ENCODE data around the gene PLET1.

Gene PLET1

GRCh38 chr11:112255067-112255720 lies 5.5 kb downstream of the PLET1 start:
- no peak for DNase-seq (ENCODE audit: low read depth in 1 of 2, low spot score in 1 of 2)
- in situ Hi-C loops (cut with HindIII; ENCODE audit: low pct_unique_long_range_greater_than_20kb, low sequenced_read_pairs), result no loop called here
- no peak for TF ChIP-seq JUND (IDR thresholded peaks at IDR 0.05; ENCODE audit: low read depth)

GRCh38 chr11:112253605-112254242 lies 6.9 kb downstream of the PLET1 start:
- in situ Hi-C loops (cut with HindIII; ENCODE audit: low pct_unique_long_range_greater_than_20kb, low sequenced_read_pairs), result no loop called here
- DNase-seq (ENCODE audit: low read depth in 1 of 2, low spot score in 1 of 2), result no peak
- no peak for TF ChIP-seq JUND (IDR thresholded peaks at IDR 0.05; ENCODE audit: low read depth)

DNA sequence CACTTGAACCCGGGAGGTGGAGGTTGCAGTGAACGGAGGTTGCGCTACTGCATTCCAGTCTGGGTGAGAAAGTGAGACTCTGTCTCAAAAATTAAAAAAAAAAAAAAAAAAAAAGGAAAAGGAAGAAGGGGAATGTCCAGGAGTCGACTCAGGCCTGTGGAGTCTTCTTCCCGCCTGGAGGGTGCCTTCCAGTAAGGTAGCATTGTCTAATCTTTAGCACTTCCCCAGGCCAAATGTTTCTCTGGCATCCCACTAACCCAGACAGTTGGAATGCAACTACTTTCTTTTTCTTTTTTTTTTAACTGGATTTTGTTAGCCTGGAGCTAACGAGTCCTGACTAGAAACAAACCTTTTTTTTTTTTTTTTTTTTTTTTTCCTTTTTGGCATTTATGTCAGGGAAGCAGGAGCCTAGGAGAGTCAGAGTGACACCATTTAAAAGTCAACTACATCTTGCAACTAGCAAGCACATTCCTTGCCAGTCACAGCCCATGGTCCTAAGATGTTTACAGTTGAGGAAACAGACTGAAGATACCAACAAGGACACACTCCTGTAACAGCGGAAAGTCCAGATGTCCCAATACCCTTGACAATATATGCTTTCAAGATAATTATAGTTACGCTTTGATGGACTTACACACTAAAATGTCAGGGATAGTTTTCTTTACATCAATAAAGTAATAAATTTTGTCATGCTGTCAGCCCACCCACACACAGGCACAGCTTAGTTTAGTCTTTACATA lies 10.6 kb downstream of the PLET1 start:
- DNase-seq (ENCODE audit: low read depth in 1 of 2, low spot score in 1 of 2), result no peak
- in situ Hi-C loops (cut with HindIII; ENCODE audit: low pct_unique_long_range_greater_than_20kb, low sequenced_read_pairs), result no loop called here
- TF ChIP-seq JUND (IDR thresholded peaks at IDR 0.05; ENCODE audit: low read depth), result no peak

DNA sequence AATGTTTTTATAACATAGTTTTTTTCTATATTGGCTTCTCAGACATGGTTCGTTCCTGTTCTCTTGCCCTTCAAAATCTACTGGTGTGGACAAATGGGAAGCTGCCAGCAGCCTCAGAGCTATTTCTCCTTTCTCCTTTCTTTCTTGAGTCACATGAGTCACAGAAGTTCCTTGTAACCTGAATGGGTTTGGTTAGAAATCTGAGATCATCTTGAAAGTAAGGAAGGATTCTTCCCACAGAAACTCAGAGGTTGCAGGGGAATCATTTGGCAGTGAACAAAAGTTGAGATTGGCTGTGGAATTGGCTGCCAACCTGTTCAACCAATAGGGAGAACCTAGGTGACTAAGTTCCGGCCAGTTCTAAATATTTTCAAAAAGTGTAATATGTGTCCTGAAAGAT lies 12.5 kb downstream of the PLET1 start:
- no peak for TF ChIP-seq JUND (IDR thresholded peaks at IDR 0.05; ENCODE audit: low read depth)
- in situ Hi-C loops (cut with HindIII; ENCODE audit: low pct_unique_long_range_greater_than_20kb, low sequenced_read_pairs), result no loop called here

GRCh38 chr11:112247201-112247600 lies 13.5 kb downstream of the PLET1 start:
- DNase-seq (ENCODE audit: low read depth in 1 of 2, low spot score in 1 of 2), result peak in 1 of 2 experiments; percentile 33
- in situ Hi-C loops (cut with HindIII; ENCODE audit: low pct_unique_long_range_greater_than_20kb, low sequenced_read_pairs), result no loop called here
- TF ChIP-seq JUND (IDR thresholded peaks at IDR 0.05; ENCODE audit: low read depth), result no peak

More for the DNA sequence above, 12.5 kb downstream of the PLET1 start:
- no peak for DNase-seq (ENCODE audit: low read depth in 1 of 2, low spot score in 1 of 2)

GRCh38 chr11:112241486-112241885 lies 19.2 kb downstream of the PLET1 start:
- TF ChIP-seq JUND (IDR thresholded peaks at IDR 0.05; ENCODE audit: low read depth), result peak; percentile 77
- DNase-seq (ENCODE audit: low read depth in 1 of 2, low spot score in 1 of 2), result peak in 1 of 2 experiments; percentile 84
- in situ Hi-C loops (cut with HindIII; ENCODE audit: low pct_unique_long_range_greater_than_20kb, low sequenced_read_pairs), result no loop called here

DNA sequence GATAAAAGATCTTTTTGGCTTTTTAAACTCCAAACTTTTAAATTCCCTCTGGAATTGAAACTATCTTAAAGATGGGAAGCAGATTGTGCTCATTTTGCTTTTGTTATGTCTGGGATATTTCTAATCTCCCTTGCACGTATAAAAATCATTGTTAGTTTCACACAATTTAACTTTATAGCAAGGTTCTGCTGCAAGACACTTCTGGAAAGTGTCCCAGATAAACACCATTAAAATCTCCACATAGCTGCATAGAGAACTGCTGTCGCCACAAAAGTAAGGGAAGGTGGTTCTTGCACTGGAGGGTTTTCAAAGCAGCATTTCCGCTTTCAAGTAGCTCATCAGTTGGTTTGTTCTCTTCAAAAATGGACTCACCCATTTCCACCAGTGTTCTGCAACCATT lies 22.6 kb downstream of the PLET1 start:
- TF ChIP-seq JUND (IDR thresholded peaks at IDR 0.05; ENCODE audit: low read depth), result no peak
- no peak for DNase-seq (ENCODE audit: low read depth in 1 of 2, low spot score in 1 of 2)
- in situ Hi-C loops (cut with HindIII; ENCODE audit: low pct_unique_long_range_greater_than_20kb, low sequenced_read_pairs), result no loop called here

DNA sequence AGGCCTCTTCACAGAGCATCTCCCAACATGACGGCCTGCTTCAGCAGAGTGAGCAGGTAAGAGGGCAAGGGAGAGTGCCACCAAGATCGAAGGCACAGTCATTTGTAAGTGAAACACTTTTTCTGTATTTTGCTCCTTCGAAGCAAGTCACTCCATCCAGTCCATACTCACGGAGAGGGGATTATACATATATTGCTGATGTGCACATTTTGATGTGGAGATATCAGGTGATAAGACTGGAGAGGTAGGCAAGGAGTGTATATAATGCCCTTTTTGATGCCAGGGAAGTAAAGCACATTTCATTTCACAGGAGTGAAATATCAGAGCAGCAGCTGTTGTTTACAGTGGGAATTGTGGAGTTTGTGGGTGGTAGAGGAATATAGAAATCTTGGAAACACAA lies 23.2 kb downstream of the PLET1 start:
- no peak for TF ChIP-seq JUND (IDR thresholded peaks at IDR 0.05; ENCODE audit: low read depth)
- in situ Hi-C loops (cut with HindIII; ENCODE audit: low pct_unique_long_range_greater_than_20kb, low sequenced_read_pairs), result no loop called here
- DNase-seq (ENCODE audit: low read depth in 1 of 2, low spot score in 1 of 2), result no peak

GRCh38 chr11:112235750-112236390 lies 24.8 kb downstream of the PLET1 start:
- no peak for DNase-seq (ENCODE audit: low read depth in 1 of 2, low spot score in 1 of 2)
- no peak for TF ChIP-seq JUND (IDR thresholded peaks at IDR 0.05; ENCODE audit: low read depth)
- in situ Hi-C loops (cut with HindIII; ENCODE audit: low pct_unique_long_range_greater_than_20kb, low sequenced_read_pairs), result no loop called here

DNA sequence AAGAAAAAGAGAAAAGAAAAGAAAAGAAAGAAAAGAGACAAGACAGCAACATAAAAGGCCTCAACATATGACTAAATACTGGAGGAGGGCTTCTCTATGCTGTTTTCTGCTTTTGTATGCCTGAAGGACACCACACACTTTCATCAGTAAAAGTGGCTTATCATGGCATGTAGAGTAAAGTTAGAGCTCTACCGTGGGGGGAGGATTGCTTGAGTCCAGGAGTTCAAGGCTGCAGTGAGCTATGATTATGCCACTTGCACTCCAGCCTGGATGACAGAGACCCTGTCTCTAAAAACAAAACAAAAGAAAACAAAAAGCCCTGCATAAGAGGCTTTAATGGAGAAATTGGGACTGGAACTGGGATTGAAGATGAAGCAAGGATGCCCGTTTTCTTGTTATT lies 28.7 kb downstream of the PLET1 start:
- no peak for TF ChIP-seq JUND (IDR thresholded peaks at IDR 0.05; ENCODE audit: low read depth)
- in situ Hi-C loops (cut with HindIII; ENCODE audit: low pct_unique_long_range_greater_than_20kb, low sequenced_read_pairs), result no loop called here
- DNase-seq (ENCODE audit: low read depth in 1 of 2, low spot score in 1 of 2), result no peak

DNA sequence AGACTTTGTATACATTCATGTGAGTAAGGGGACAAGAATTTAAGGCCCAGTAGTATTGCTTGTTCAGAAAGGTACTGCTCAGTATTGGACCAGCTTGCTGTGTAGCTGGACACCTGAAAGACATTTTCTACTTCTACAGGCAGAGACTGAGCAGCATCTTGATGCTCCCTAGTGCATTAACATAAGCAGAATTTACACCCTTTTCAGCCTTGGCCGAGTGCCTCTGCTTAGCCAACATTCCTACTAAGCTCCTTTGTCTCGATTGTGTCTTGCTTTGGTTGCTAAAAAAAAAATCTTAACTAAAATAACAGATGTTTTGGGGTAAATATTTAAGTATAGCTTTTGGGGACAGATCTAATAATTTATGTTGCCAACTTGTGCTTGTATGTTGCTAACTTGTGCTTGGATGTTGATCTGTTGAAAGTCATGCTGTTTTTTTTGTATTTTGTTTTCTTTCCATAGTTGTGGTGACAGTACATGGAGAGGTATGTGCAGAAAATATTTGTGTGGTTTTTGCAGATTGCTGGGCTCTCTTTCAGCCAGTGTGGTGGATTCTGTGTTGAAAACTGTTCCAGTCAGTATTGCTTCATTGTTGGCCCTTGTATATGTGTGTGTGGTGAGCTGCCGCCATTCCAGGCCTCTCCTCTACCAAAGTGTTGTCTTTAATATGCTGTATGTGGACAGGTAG lies 30.8 kb downstream of the PLET1 start:
- in situ Hi-C loops (cut with HindIII; ENCODE audit: low pct_unique_long_range_greater_than_20kb, low sequenced_read_pairs), result no loop called here
- no peak for DNase-seq (ENCODE audit: low read depth in 1 of 2, low spot score in 1 of 2)
- TF ChIP-seq JUND (IDR thresholded peaks at IDR 0.05; ENCODE audit: low read depth), result no peak

GRCh38 chr11:112229159-112229558 lies 31.5 kb downstream of the PLET1 start:
- no peak for DNase-seq (ENCODE audit: low read depth in 1 of 2, low spot score in 1 of 2)
- no peak for TF ChIP-seq JUND (IDR thresholded peaks at IDR 0.05; ENCODE audit: low read depth)
- in situ Hi-C loops (cut with HindIII; ENCODE audit: low pct_unique_long_range_greater_than_20kb, low sequenced_read_pairs), result no loop called here

Measured in T47D (cell line).